BJ (cell line): ENCODE data around the gene PPP4R3B. TPM values are rescaled to one million over a fixed set of nuclear protein-coding genes. Genes with fewer than 3 reads are reported as not detected.

Source experiments
- CTCF ChIA-PET: fragments of 350-600 bp; formaldehyde crosslinking; extraction: SDS; loops from one replicate; lab custom pipeline; 2021; ENCODE audit warnings: antibody characterized with exemption, inconsistent platforms; lab: Yijun Ruan, JAX
- POLR2A ChIA-PET: fragments of 300-600 bp; sonication (Branson Sonifier 250); formaldehyde crosslinking; extraction: SDS; loops from one replicate; lab custom pipeline; 2021; ENCODE audit warnings: antibody characterized with exemption; lab: Charles Lee
- DNase-seq: peaks from one replicate; pipeline ENCODE4 v3.0.0-alpha.2; 2011; ENCODE audit warnings: low read depth
- H3K27me3 ChIP-seq: 2 replicates; pipeline ENCODE4 v1.6.0; 2011; ENCODE audit warnings: low read length; ENCODE audit not compliant: control insufficient read depth, insufficient read depth
- H3K36me3 ChIP-seq: 2 replicates; pipeline ENCODE4 v1.5.1; 2011; ENCODE audit warnings: low read length; ENCODE audit not compliant: control insufficient read depth, insufficient read depth
- H3K4me3 ChIP-seq: 2 replicates; pipeline ENCODE4 v1.5.1; 2011; ENCODE audit warnings: low read depth, mild to moderate bottlenecking, control low read depth, low read length
- polyA minus RNA-seq: library from RNA; depleted of rRNA, polyadenylated mRNA; stranded (reverse); fragments of >200 nt; gene quantifications from 2 replicates; pipeline ENCODE4 v1.2.3, GENCODE V29; 2011; rRNA and poly(A)+ RNA removed
- polyA plus RNA-seq: library from polyadenylated mRNA; depleted of rRNA; stranded (reverse); fragments of >200 nt; gene quantifications from 2 replicates; pipeline ENCODE4 v1.2.3, GENCODE V29; 2011; rRNA removed
- TF ChIP-seq, protein P1 (sequence below): IDR thresholded peaks from 2 replicates; pipeline ENCODE4 v1.5.1; 2011; ENCODE audit warnings: low read depth, mild to moderate bottlenecking, control low read depth, inconsistent platforms, low read length, moderate library complexity; ENCODE audit not compliant: insufficient read depth

The PPP4R3B gene
- polyA plus RNA-seq: 9.8 and 24.8 TPM in 2 replicates
- polyA minus RNA-seq: 14.4 and 16.5 TPM in 2 replicates

DNA sequence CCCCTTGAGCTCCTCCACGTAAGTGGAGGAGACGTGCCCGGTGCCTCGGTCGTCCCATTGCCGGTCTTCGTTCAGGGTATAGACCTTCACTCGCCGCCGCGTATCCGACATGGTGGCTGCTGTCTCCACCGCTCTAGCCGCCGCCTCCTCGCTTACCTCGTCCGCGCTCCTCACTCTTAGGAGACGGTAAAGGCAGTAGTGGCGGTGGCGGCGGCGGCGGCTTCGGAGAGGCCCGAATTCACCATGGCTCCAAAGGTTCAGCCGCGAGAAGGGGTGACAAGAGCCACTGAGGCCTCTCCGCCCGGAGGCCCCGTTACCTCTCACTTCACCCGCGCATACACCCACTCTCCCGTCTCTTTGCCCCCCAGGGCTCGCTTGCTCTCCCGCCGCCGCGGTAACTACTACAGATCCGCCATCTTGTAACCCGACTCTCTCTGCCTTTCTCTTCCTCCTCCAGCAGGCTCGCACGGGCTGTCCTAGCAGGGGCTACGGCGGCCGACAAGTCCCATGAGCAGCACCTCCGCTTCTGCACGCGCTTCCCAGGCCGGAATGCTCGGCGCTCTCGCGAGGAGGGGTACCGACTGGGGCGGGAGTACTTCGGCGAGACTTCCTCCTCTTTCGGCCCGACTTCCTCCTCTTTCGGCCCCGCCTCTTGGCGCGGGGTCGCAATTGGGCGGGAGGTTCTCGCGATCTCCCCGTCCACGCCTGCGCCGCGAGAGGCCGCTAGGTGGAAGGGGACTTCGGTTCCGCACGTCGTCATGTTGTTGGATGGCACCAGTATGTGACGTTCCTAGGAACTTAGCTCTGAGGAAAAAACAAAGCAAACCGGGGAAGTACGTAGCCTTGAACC is at the start of gene PPP4R3B:
TSS of gene PPP4R3B (minus strand) at position 448 of the 850 bp plus-strand sequence. CDS start at position 111, 337 bp downstream.
- DNase-seq: peak; percentile 99
- POLR2A ChIA-PET: interaction anchor here (0.6 kb wide), 1 partner anchor 186 kb away, joined by 6 read pairs; no protein-coding TSS in a partner anchor
- Histone ChIP-seq H3K4me3 (peak within 1 kb of the TSS; percentile 97), H3K36me3 (no peaks in the 10 kb centered on the region; the same call in 1 of the 2 replicates), H3K27me3 (no peaks in the 10 kb centered on the region)
- CTCF ChIA-PET: interaction anchor here (0.6 kb wide), 1 partner anchor 394 kb away, joined by 3 read pairs; no protein-coding TSS in a partner anchor
- TF ChIP-seq, protein P1, sequence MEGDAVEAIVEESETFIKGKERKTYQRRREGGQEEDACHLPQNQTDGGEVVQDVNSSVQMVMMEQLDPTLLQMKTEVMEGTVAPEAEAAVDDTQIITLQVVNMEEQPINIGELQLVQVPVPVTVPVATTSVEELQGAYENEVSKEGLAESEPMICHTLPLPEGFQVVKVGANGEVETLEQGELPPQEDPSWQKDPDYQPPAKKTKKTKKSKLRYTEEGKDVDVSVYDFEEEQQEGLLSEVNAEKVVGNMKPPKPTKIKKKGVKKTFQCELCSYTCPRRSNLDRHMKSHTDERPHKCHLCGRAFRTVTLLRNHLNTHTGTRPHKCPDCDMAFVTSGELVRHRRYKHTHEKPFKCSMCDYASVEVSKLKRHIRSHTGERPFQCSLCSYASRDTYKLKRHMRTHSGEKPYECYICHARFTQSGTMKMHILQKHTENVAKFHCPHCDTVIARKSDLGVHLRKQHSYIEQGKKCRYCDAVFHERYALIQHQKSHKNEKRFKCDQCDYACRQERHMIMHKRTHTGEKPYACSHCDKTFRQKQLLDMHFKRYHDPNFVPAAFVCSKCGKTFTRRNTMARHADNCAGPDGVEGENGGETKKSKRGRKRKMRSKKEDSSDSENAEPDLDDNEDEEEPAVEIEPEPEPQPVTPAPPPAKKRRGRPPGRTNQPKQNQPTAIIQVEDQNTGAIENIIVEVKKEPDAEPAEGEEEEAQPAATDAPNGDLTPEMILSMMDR: peak; percentile 52

DNA sequence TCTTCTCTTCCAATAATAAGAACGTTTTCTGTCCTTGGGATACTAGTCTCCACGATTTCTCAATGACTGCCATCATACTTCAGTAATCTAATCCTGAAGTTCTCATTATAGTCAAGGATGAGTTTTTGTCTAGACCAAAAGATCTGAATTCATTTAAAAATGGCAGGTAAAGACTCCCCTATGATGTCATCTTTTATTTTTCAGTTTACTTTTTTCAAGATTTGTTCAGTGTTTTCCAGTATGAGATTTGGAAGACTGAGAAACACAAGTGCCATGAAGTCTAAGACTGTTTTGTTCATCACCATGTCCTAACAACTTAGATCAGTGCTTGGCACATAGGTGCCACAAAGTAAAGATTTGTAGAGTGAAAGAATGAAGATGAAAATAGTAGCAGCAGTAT is 35.8 kb upstream of the PPP4R3B start:
- no peak for DNase-seq
- H3K4me3 ChIP-seq: no peak overlapping the region
- H3K36me3 ChIP-seq: no peaks in the 10 kb centered on the region
- ChIA-PET POLR2A (no interaction called here), CTCF (interaction anchor here (1.1 kb wide), 1 partner anchor 31 kb away, joined by 3 read pairs; no protein-coding TSS in a partner anchor)
- TF ChIP-seq, protein P1: no peak
- no peaks in the 10 kb centered on the region for H3K27me3 ChIP-seq

DNA sequence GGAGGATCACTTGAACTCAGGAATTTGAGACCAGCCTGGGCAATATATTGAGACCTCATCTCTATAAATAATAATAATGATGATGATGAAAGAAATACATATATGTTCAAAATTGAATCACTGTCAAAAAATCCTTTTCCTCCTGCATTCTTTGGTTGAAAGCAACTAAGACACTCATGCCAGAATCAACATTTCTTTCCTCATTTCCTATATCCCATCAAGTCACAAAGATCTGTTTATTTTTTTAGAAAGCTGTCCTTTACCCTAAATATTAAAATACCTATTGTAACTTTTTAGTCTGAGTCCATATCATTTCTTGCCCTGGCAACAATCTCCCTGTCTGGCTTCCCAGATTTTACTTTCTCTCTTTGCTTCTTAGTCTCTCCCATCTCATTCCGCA is 31.8 kb upstream of the PPP4R3B start:
- H3K36me3 ChIP-seq: no peaks in the 10 kb centered on the region
- no peak for DNase-seq
- ChIA-PET CTCF (no interaction called here), POLR2A (no interaction called here)
- no peak overlapping the region for H3K4me3 ChIP-seq
- TF ChIP-seq, protein P1: no peak
- H3K27me3 ChIP-seq: no peaks in the 10 kb centered on the region

DNA sequence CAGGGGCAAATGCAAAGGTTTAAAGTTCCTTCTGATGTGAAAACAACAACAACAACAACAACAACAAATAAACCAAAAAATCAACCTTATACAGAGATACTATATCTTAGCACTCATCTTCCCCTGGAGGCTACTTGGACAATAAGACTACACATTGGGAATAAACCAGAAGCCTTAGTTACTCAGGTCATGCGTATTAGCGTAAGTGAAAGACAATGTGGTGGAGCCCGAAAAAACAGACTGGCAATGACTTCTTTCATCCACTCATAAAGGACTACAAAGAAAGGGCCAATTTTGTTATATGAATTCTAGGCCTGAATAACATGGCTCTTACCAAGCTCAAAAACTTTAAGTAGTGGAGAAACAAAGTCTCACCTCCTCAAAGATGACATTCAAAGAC is 19.4 kb upstream of the PPP4R3B start:
- H3K36me3 ChIP-seq: 0 out of 2 replicates have a peak, but pooled peaks cover 1% of the 10 kb centered on the region
- CTCF ChIA-PET: interaction anchor here (0.6 kb wide), 1 partner anchor 59 kb away, joined by 3 read pairs; no protein-coding TSS in a partner anchor
- no peak for DNase-seq
- H3K27me3 ChIP-seq: no peaks in the 10 kb centered on the region
- TF ChIP-seq, protein P1: no peak
- no peak overlapping the region for H3K4me3 ChIP-seq
- POLR2A ChIA-PET: no interaction called here

DNA sequence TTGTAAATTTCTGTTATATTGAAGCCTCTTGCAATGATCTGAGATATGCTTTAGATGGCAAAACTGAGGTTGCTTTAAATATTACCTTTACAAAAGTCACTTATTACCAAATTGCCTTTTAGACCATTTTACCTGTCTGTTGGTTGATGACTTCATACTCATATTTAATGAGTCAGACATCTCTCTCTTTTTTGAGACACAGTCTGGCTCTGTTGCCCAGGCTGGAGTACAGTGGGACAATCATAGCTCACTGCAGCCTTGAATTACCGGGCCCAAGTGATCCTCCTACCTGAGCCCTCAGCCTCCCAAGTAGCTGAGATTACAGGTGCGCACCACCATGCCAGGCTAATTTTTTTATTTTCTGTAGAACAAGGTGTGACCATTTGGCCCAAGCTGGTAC is 11.5 kb upstream of the PPP4R3B start:
- TF ChIP-seq, protein P1: no peak
- H3K27me3 ChIP-seq: no peaks in the 10 kb centered on the region
- DNase-seq: no peak
- H3K4me3 ChIP-seq: no peak overlapping the region
- CTCF ChIA-PET: interaction anchor here (0.7 kb wide), 1 partner anchor 938 kb away, joined by 3 read pairs; no protein-coding TSS in a partner anchor
- no peaks in the 10 kb centered on the region; the same call in 1 of the 2 replicates for H3K36me3 ChIP-seq
- POLR2A ChIA-PET: no interaction called here
